Endothelial cell of umbilical vein (primary cell): Measurements from ENCODE around the gene PRKAR2B. TPM values are rescaled to one million over a fixed set of nuclear protein-coding genes. Genes with fewer than 3 reads are reported as not detected.

Source experiments
- BruUV-seq: library from RNA; stranded (reverse); fragments of 400-500 nt; replicated peaks from 2 replicates; lab custom pipeline; 2021; lab: Mats Ljungman, UMichigan
- CTCF ChIA-PET: fragments of 300-600, 350-600 bp; sonication (Branson Sonifier 250); formaldehyde crosslinking; loops from one replicate; lab custom pipeline; 2021; ENCODE audit warnings: antibody characterized with exemption, inconsistent platforms; lab: Charles Lee
- POLR2A ChIA-PET: fragments of 300-600, 350-600 bp; sonication (Branson Sonifier 250); formaldehyde crosslinking; loops from one replicate; lab custom pipeline; 2021; ENCODE audit warnings: antibody characterized with exemption, inconsistent platforms; lab: Charles Lee
- DNase-seq: peaks from one replicate; pipeline ENCODE4 v3.0.0-alpha.2; 2011; ENCODE audit warnings: low read depth, low spot score
- FAIRE-seq: peaks from 2 replicates; lab custom pipeline; 2011; peaks lifted over from hg19 to GRCh38; lab: Jason Lieb, UNC
- H2AFZ ChIP-seq: 2 replicates; pipeline ENCODE4 v1.6.0; 2012; ENCODE audit warnings: low read depth, low read length, control low read depth, inconsistent platforms
- H3K27ac ChIP-seq: 2 replicates; pipeline ENCODE4 v1.5.1; 2011; ENCODE audit warnings: low read depth, mild to moderate bottlenecking, control low read depth, low read length, moderate library complexity; ENCODE audit not compliant: insufficient read depth
- H3K27me3 ChIP-seq, 2 experiments: 2 replicates each; pipeline versions ENCODE4 v1.6.0 to v1.6.1; 2011; ENCODE audit warnings: low read length in 2 of 2, mixed read lengths in 1 of 2; ENCODE audit not compliant: control insufficient read depth in 2 of 2, insufficient read depth in 2 of 2
- H3K36me3 ChIP-seq, 2 experiments: 2 replicates in 1 of 2; 3 replicates in 1 of 2; pipeline ENCODE4 v1.5.1; 2011; ENCODE audit warnings: low read length in 2 of 2, mild to moderate bottlenecking in 1 of 2, moderate library complexity in 1 of 2; ENCODE audit not compliant: control insufficient read depth in 2 of 2, insufficient read depth in 2 of 2; ENCODE audit errors: extremely low read depth in 1 of 2
- H3K4me1 ChIP-seq: 3 replicates; pipeline ENCODE4 v1.5.1; 2011; ENCODE audit warnings: mild to moderate bottlenecking, low read length; ENCODE audit not compliant: control insufficient read depth, insufficient read depth; ENCODE audit errors: extremely low read depth
- H3K4me2 ChIP-seq: 2 replicates; pipeline ENCODE4 v1.6.1; 2011; ENCODE audit warnings: low read length, control low read depth, mixed read lengths; ENCODE audit not compliant: insufficient read depth
- H3K4me3 ChIP-seq, 3 experiments: fragments of 200-600 bp in 1 of 3; sonication (generic), shearing (Covaris generic) in 1 of 3; replicated peaks in 1 of 3; 2 replicates each; pipeline ENCODE4 v1.5.1; 2011 to 2016; ENCODE audit warnings: control low read depth in 3 of 3, low read length in 3 of 3, mild to moderate bottlenecking in 2 of 3, inconsistent platforms in 1 of 3, low read depth in 1 of 3, moderate library complexity in 1 of 3; ENCODE audit not compliant: insufficient read depth in 1 of 3
- H3K79me2 ChIP-seq: 2 replicates; pipeline ENCODE4 v1.6.0; 2012; ENCODE audit warnings: low read length, inconsistent platforms; ENCODE audit not compliant: control insufficient read depth, insufficient read depth
- H3K9ac ChIP-seq: replicated peaks from 2 replicates; pipeline ENCODE3; 2011; ENCODE audit warnings: low read length, control low read depth; ENCODE audit not compliant: insufficient read depth; ENCODE audit errors: extremely low read depth
- H3K9me1 ChIP-seq: replicated peaks from 3 replicates; pipeline ENCODE4 v1.6.0; 2011; ENCODE audit warnings: mild to moderate bottlenecking, low read length; ENCODE audit not compliant: control insufficient read depth, insufficient read depth; ENCODE audit errors: extremely low read depth
- H3K9me3 ChIP-seq: replicated peaks from 2 replicates; pipeline ENCODE4 v1.5.1; 2012; ENCODE audit warnings: low read length, inconsistent platforms; ENCODE audit not compliant: control insufficient read depth, insufficient read depth
- H4K20me1 ChIP-seq: replicated peaks from 2 replicates; pipeline ENCODE3; 2011; ENCODE audit warnings: mild to moderate bottlenecking, low read length; ENCODE audit not compliant: control insufficient read depth, insufficient read depth; ENCODE audit errors: extremely low read depth
- EZH2 ChIP-seq: IDR thresholded peaks from 2 replicates; pipeline ENCODE4 v1.6.1; 2012; ENCODE audit warnings: borderline replicate concordance, low read depth, mild to moderate bottlenecking, moderate library complexity, low read length, inconsistent platforms; ENCODE audit not compliant: severe bottlenecking
- FOS ChIP-seq: IDR thresholded peaks from 2 replicates; pipeline ENCODE4 v1.6.1; 2011; ENCODE audit warnings: mild to moderate bottlenecking, low read length, moderate library complexity, borderline replicate concordance; ENCODE audit not compliant: insufficient read depth
- GATA2 ChIP-seq: IDR thresholded peaks from 2 replicates; pipeline ENCODE4 v1.7.0; 2011; ENCODE audit warnings: low read depth, mild to moderate bottlenecking, moderate library complexity, mixed read lengths, low read length; ENCODE audit not compliant: insufficient read length, insufficient read depth
- JUN ChIP-seq: IDR thresholded peaks from 2 replicates; pipeline ENCODE4 v1.6.1; 2011; ENCODE audit warnings: borderline replicate concordance, low read depth; ENCODE audit not compliant: insufficient read length, insufficient read depth
- MYC ChIP-seq: IDR thresholded peaks from one replicate; pipeline ENCODE4 v1.6.1; 2011; ENCODE audit warnings: mild to moderate bottlenecking, low read depth, low read length
- POLR2A ChIP-seq: IDR thresholded peaks from 2 replicates; pipeline ENCODE4 v1.6.1; 2012; ENCODE audit warnings: low read depth, mild to moderate bottlenecking, control low read depth, low read length
- POLR2AphosphoS5 ChIP-seq: IDR thresholded peaks from 2 replicates; pipeline ENCODE4 v1.6.1; 2012; ENCODE audit warnings: low read depth, mild to moderate bottlenecking, control low read depth, low read length, moderate library complexity; ENCODE audit not compliant: insufficient read depth
- dilution Hi-C: fragments of 300-500 bp; cut with MboI; formaldehyde crosslinking; loops from one replicate; pipeline ENCODE4 v1.15.0; 2019; ENCODE audit warnings: low sequenced_read_pairs; ENCODE audit not compliant: extremely low pct_ligation_motif_present
- intact Hi-C: fragments of 100-400 bp; cut with micrococcal nuclease; formaldehyde crosslinking; loops from one replicate; pipeline ENCODE4 v1.10.0; 2022
- polyA plus RNA-seq, 4 experiments: library from polyadenylated mRNA; depleted of rRNA in 3 of 4; stranded (reverse) in 3 of 4; unstranded in 1 of 4; fragments of >200 nt; gene quantifications; 2 replicates each; pipeline versions ENCODE4 v1.2.1 to v1.2.3, GENCODE V29; 2011 to 2012; ENCODE audit warnings: missing spikeins in 1 of 4
- total RNA-seq: library from RNA; stranded (reverse); gene quantifications from 2 replicates; pipeline ENCODE4 v1.2.3, GENCODE V29; 2021
- TF ChIP-seq, protein P1 (sequence below), 2 donors: IDR thresholded peaks; 1 replicate in 1 of 2; 2 replicates in 1 of 2; pipeline ENCODE4 v1.5.1; 2011; ENCODE audit warnings: low read length in 2 of 2, mild to moderate bottlenecking in 2 of 2, moderate library complexity in 2 of 2, control low read depth in 1 of 2, inconsistent platforms in 1 of 2, low read depth in 1 of 2; ENCODE audit not compliant: insufficient read depth in 1 of 2; ENCODE audit errors: extremely low read depth in 1 of 2
- TF ChIP-seq, protein P2 (sequence below): IDR thresholded peaks from 2 replicates; pipeline ENCODE4 v1.6.1; 2011; ENCODE audit not compliant: insufficient read depth, insufficient read length

PRKAR2B gene
- total and polyA plus RNA-seq, 2 donors (not counting 3 experiments of a cell fraction or from before 2014, with no cell fraction given): 10.7 to 39.8 TPM

DNA sequence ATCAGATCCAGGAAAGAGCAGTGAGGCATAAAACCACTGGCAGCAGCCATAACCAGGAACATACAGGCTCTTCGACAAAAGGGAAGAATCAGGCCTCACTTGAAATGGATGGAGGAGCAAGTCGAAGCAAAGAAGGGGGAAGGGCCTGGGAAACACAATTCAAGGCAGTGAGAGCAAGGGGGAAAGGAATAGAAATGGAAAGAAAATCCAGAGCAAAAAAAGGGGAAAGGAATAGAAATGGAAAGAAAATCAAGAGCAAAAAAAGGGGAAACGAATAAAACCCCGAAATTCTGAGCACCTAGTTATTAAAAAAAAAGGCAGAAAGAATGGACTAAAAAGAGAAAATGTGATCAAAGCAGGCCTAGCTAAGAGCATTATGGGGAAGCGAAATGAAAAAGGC is 24.1 kb upstream of the PRKAR2B start:
- Histone ChIP-seq H4K20me1 (no peaks in the 10 kb centered on the region), H3K9me1 (no peaks in the 10 kb centered on the region), H3K79me2 (no peaks in the 10 kb centered on the region), H3K27me3 (peaks cover 2 to 6% of the 10 kb centered on the region in 2 experiments), H3K9ac (no peak overlapping the region), H3K4me2 (no peak overlapping the region), H3K4me3 (no peak overlapping the region), H3K36me3 (no peaks in the 10 kb centered on the region), H3K4me1 (no peaks in the 10 kb centered on the region), H3K9me3 (no peaks in the 10 kb centered on the region), H3K27ac (no peak overlapping the region), H2AFZ (no peak overlapping the region)
- BruUV-seq: no TSS peak
- no peak for FAIRE-seq
- no peak for DNase-seq
- TF ChIP-seq POLR2A (no peak), GATA2 (no peak), POLR2AphosphoS5 (no peak), MYC (no peak), EZH2 (no peak)
- TF ChIP-seq, protein P1, sequence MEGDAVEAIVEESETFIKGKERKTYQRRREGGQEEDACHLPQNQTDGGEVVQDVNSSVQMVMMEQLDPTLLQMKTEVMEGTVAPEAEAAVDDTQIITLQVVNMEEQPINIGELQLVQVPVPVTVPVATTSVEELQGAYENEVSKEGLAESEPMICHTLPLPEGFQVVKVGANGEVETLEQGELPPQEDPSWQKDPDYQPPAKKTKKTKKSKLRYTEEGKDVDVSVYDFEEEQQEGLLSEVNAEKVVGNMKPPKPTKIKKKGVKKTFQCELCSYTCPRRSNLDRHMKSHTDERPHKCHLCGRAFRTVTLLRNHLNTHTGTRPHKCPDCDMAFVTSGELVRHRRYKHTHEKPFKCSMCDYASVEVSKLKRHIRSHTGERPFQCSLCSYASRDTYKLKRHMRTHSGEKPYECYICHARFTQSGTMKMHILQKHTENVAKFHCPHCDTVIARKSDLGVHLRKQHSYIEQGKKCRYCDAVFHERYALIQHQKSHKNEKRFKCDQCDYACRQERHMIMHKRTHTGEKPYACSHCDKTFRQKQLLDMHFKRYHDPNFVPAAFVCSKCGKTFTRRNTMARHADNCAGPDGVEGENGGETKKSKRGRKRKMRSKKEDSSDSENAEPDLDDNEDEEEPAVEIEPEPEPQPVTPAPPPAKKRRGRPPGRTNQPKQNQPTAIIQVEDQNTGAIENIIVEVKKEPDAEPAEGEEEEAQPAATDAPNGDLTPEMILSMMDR (IDR thresholded peaks at IDR 0.05; ENCODE audit: extremely low read depth in 1 of 2, insufficient read depth in 1 of 2, low read depth in 1 of 2, low read length in 2 of 2): no peak
- intact Hi-C loops: no loop called here
- ChIA-PET CTCF (interaction anchor here (1.5 to 1.9 kb wide), 2 partner anchors 10 to 13 kb away, joined by 6 to 7 read pairs; no protein-coding TSS in a partner anchor), POLR2A (no interaction called here)
- dilution Hi-C loops: no loop called here

DNA sequence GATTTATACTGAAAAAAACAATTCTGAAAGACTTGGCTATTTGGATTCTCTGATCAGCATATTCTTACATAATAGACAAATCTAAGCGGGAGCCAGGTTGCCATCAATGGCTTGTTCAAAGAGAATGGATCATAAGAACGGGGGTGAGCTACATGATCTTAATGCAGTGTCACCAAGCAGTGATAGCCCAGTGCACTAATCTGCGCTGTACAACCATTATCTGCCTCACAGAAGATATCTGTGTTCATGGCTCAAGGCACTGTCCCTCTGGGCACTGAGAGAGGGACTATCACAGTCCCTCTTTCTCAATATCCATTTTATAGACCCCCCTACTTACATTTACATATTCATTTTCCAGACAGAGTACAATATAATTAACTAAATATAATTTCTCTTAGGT is 22.9 kb upstream of the PRKAR2B start:
- H3K4me1 ChIP-seq: no peaks in the 10 kb centered on the region
- no peak overlapping the region for H3K4me3 ChIP-seq
- H3K9me3 ChIP-seq: no peaks in the 10 kb centered on the region
- H3K36me3 ChIP-seq: no peaks in the 10 kb centered on the region
- no peak overlapping the region for H3K27ac ChIP-seq
- H2AFZ ChIP-seq: no peak overlapping the region
- H3K4me2 ChIP-seq: no peak overlapping the region
- dilution Hi-C loops: no loop called here
- no peaks in the 10 kb centered on the region for H3K79me2 ChIP-seq
- no peak for DNase-seq
- ChIA-PET CTCF (interaction anchor here (1.5 kb wide), 1 partner anchor 9 kb away, joined by 6 read pairs; no protein-coding TSS in a partner anchor), POLR2A (no interaction called here)
- TF ChIP-seq, protein P2, sequence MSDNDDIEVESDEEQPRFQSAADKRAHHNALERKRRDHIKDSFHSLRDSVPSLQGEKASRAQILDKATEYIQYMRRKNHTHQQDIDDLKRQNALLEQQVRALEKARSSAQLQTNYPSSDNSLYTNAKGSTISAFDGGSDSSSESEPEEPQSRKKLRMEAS: no peak
- TF ChIP-seq GATA2: no peak
- TF ChIP-seq POLR2AphosphoS5: no peak
- TF ChIP-seq JUN: no peak
- TF ChIP-seq FOS: no peak
- TF ChIP-seq, protein P1 (IDR thresholded peaks at IDR 0.05; ENCODE audit: extremely low read depth in 1 of 2, insufficient read depth in 1 of 2, low read depth in 1 of 2, low read length in 2 of 2): no peak
- no peak for TF ChIP-seq MYC
- no peak for TF ChIP-seq EZH2
- TF ChIP-seq POLR2A: no peak
- no peaks in the 10 kb centered on the region for H4K20me1 ChIP-seq
- H3K9me1 ChIP-seq: no peaks in the 10 kb centered on the region
- FAIRE-seq: no peak
- peaks cover 2 to 6% of the 10 kb centered on the region in 2 experiments for H3K27me3 ChIP-seq
- no peak overlapping the region for H3K9ac ChIP-seq
- BruUV-seq: no TSS peak
- intact Hi-C loops: no loop called here
